H1 (cell line): ENCODE measurements around the gene ZNF576. TPM values are rescaled to one million over a fixed set of nuclear protein-coding genes. Genes with fewer than 3 reads are reported as not detected.

Experiments
- CTCF ChIA-PET: fragments of 300-600 bp; sonication (Branson Sonifier 250); formaldehyde crosslinking; loops from one replicate; lab custom pipeline; 2021; ENCODE audit not compliant: partially characterized antibody; lab: Charles Lee
- POLR2A ChIA-PET: fragments of 300-600 bp; sonication (Branson Sonifier 250); formaldehyde crosslinking; loops from one replicate; lab custom pipeline; 2021; ENCODE audit warnings: inconsistent platforms; ENCODE audit not compliant: partially characterized antibody; lab: Charles Lee
- DNase-seq, 2 experiments: peaks; one replicate each; pipeline versions ENCODE4 v3.0.0 to v3.0.0-alpha.2; 2010 to 2022; ENCODE audit warnings: low spot score in 2 of 2, low read depth in 1 of 2, mixed read lengths in 1 of 2
- FAIRE-seq: peaks from 2 replicates; lab custom pipeline; 2011; peaks lifted over from hg19 to GRCh38; lab: Jason Lieb, UNC
- H2AFZ ChIP-seq: 2 replicates; pipeline ENCODE4 v1.8.1; 2012; ENCODE audit warnings: low read length, inconsistent platforms
- H2AK5ac ChIP-seq: 2 replicates; pipeline ENCODE4 v1.6.1; 2013; ENCODE audit warnings: low read depth, low read length
- H2BK120ac ChIP-seq: replicated peaks from 2 replicates; pipeline ENCODE3; 2013; ENCODE audit warnings: low read depth, low read length, inconsistent platforms
- H2BK12ac ChIP-seq: 2 replicates; pipeline ENCODE4 v1.6.1; 2013; ENCODE audit warnings: low read depth, low read length
- H2BK15ac ChIP-seq: 2 replicates; pipeline ENCODE4 v1.6.1; 2013; ENCODE audit warnings: low read length
- H2BK20ac ChIP-seq: 2 replicates; pipeline ENCODE4 v1.6.1; 2013; ENCODE audit warnings: low read length
- H2BK5ac ChIP-seq: 2 replicates; pipeline ENCODE4 v1.6.1; 2013; ENCODE audit warnings: low read depth, low read length
- H3K14ac ChIP-seq: 2 replicates; pipeline ENCODE4 v1.6.1; 2013; ENCODE audit warnings: inconsistent platforms; ENCODE audit not compliant: insufficient read length
- H3K18ac ChIP-seq: 2 replicates; pipeline ENCODE4 v1.6.1; 2013; ENCODE audit warnings: low read length; ENCODE audit errors: extremely low read depth
- H3K23ac ChIP-seq: 2 replicates; pipeline ENCODE4 v1.6.1; 2013; ENCODE audit warnings: inconsistent platforms; ENCODE audit not compliant: insufficient read length
- H3K23me2 ChIP-seq: 2 replicates; pipeline ENCODE4 v1.6.1; 2013; ENCODE audit warnings: low read depth, low read length
- H3K27ac ChIP-seq: 2 replicates; pipeline ENCODE4 v1.6.1; 2011; ENCODE audit warnings: low read depth, low read length, inconsistent platforms
- H3K27me3 ChIP-seq, 4 experiments: replicated peaks in 1 of 4; 1 replicate in 1 of 4; 2 replicates in 3 of 4; pipeline versions ENCODE4 v1.6.1 to v1.8.1; 2011 to 2013; ENCODE audit warnings: low read length in 3 of 4, mild to moderate bottlenecking in 3 of 4, inconsistent platforms in 2 of 4, mixed read lengths in 2 of 4, moderate library complexity in 1 of 4; ENCODE audit not compliant: control insufficient read depth in 3 of 4, insufficient read depth in 3 of 4; ENCODE audit errors: extremely low read depth in 1 of 4
- H3K36me3 ChIP-seq, 4 experiments: 2 replicates each; pipeline versions ENCODE4 v1.6.1 to v1.8.1; 2011 to 2013; ENCODE audit warnings: mild to moderate bottlenecking in 4 of 4, low read length in 3 of 4, moderate library complexity in 2 of 4, control low read depth in 1 of 4, inconsistent platforms in 1 of 4; ENCODE audit not compliant: insufficient read depth in 4 of 4, control insufficient read depth in 2 of 4
- H3K4ac ChIP-seq: replicated peaks from 2 replicates; pipeline ENCODE3; 2013; ENCODE audit warnings: low read length, low read depth, mixed read lengths, inconsistent platforms; ENCODE audit not compliant: insufficient read length
- H3K4me1 ChIP-seq, 4 experiments: replicated peaks in 1 of 4; 1 replicate in 1 of 4; 2 replicates in 3 of 4; pipeline versions ENCODE4 v1.6.1 to v1.8.1; 2011 to 2013; ENCODE audit warnings: low read length in 3 of 4, inconsistent platforms in 2 of 4, mixed read lengths in 1 of 4; ENCODE audit not compliant: insufficient read depth in 4 of 4, control insufficient read depth in 3 of 4
- H3K4me2 ChIP-seq, 2 experiments: 2 replicates each; pipeline versions ENCODE4 v1.6.1 to v1.8.1; 2011 to 2013; ENCODE audit warnings: low read depth in 2 of 2, low read length in 2 of 2, control low read depth in 1 of 2, inconsistent platforms in 1 of 2, mild to moderate bottlenecking in 1 of 2; ENCODE audit not compliant: insufficient read depth in 1 of 2
- H3K4me3 ChIP-seq, 4 experiments: fragments of 200-600, 300-600 bp in 1 of 4; sonication (generic), shearing (Covaris generic), sonication (Bioruptor Twin) in 1 of 4; 2 replicates each; pipeline versions ENCODE4 v1.5.1 to v1.8.1; 2011 to 2016; ENCODE audit warnings: low read length in 4 of 4, low read depth in 3 of 4, control low read depth in 2 of 4, inconsistent platforms in 2 of 4, mild to moderate bottlenecking in 2 of 4, mixed read lengths in 1 of 4, moderate library complexity in 1 of 4; ENCODE audit not compliant: insufficient read depth in 2 of 4; ENCODE audit errors: extremely low read depth in 1 of 4
- H3K56ac ChIP-seq: replicated peaks from 2 replicates; pipeline ENCODE3; 2013; ENCODE audit warnings: low read depth, mild to moderate bottlenecking, mixed read lengths, low read length, inconsistent platforms; ENCODE audit not compliant: insufficient read length
- H3K79me1 ChIP-seq: 2 replicates; pipeline ENCODE4 v1.6.1; 2013; ENCODE audit warnings: low read depth, low read length, control low read depth
- H3K79me2 ChIP-seq, 2 experiments: 2 replicates each; pipeline versions ENCODE4 v1.6.1 to v1.8.1; 2012 to 2013; ENCODE audit warnings: low read length in 2 of 2, mild to moderate bottlenecking in 2 of 2, inconsistent platforms in 1 of 2; ENCODE audit not compliant: insufficient read depth in 2 of 2, control insufficient read depth in 1 of 2
- H3K9ac ChIP-seq, 4 experiments: replicated peaks in 1 of 4; 1 replicate in 1 of 4; 2 replicates in 3 of 4; pipeline versions ENCODE4 v1.6.1 to v1.8.1; 2011 to 2013; ENCODE audit warnings: low read depth in 3 of 4, low read length in 3 of 4, control low read depth in 2 of 4, mild to moderate bottlenecking in 2 of 4, moderate library complexity in 2 of 4, inconsistent platforms in 1 of 4; ENCODE audit errors: extremely low read depth in 1 of 4
- H3K9me3 ChIP-seq, 2 experiments: 2 replicates each; pipeline versions ENCODE4 v1.6.1 to v1.8.1; 2012 to 2013; ENCODE audit warnings: mild to moderate bottlenecking in 2 of 2, moderate library complexity in 2 of 2, control low read depth in 1 of 2, inconsistent platforms in 1 of 2, low read depth in 1 of 2, low read length in 1 of 2, mixed read lengths in 1 of 2; ENCODE audit not compliant: insufficient read depth in 2 of 2
- H4K20me1 ChIP-seq, 2 experiments: replicated peaks in 1 of 2; 2 replicates each; pipeline versions ENCODE3 to v1.8.1; 2011 to 2013; ENCODE audit warnings: inconsistent platforms in 2 of 2, low read length in 2 of 2, mild to moderate bottlenecking in 1 of 2; ENCODE audit not compliant: insufficient read depth in 2 of 2, control insufficient read depth in 1 of 2
- H4K5ac ChIP-seq: 2 replicates; pipeline ENCODE4 v1.6.1; 2013; ENCODE audit warnings: low read length, low read depth, mixed read lengths, inconsistent platforms; ENCODE audit not compliant: insufficient read length
- H4K8ac ChIP-seq: 2 replicates; pipeline ENCODE4 v1.8.0; 2013; ENCODE audit warnings: mild to moderate bottlenecking, moderate library complexity, low read length, inconsistent platforms; ENCODE audit not compliant: insufficient read depth; ENCODE audit errors: extremely low read depth
- H4K91ac ChIP-seq: replicated peaks from 2 replicates; pipeline ENCODE3; 2013; ENCODE audit warnings: low read length, mixed read lengths, inconsistent platforms; ENCODE audit not compliant: insufficient read length
- CREB1 ChIP-seq: IDR thresholded peaks from 2 replicates; pipeline ENCODE4 v1.6.1; 2012; ENCODE audit warnings: inconsistent platforms
- CTBP2 ChIP-seq: IDR thresholded peaks from 2 replicates; pipeline ENCODE4 v1.7.0; 2011; ENCODE audit warnings: borderline replicate concordance, mild to moderate bottlenecking, moderate library complexity, mixed read lengths, low read length; ENCODE audit not compliant: insufficient read depth, insufficient read length
- EGR1 ChIP-seq: IDR thresholded peaks from 2 replicates; pipeline ENCODE4 v1.6.1; 2011; ENCODE audit warnings: low read depth, low read length, borderline replicate concordance
- EP300 ChIP-seq, 2 experiments: IDR thresholded peaks; 1 replicate in 1 of 2; 2 replicates in 1 of 2; pipeline ENCODE4 v1.6.1; 2011 to 2012; ENCODE audit warnings: low read depth in 2 of 2, low read length in 2 of 2, mild to moderate bottlenecking in 2 of 2, borderline replicate concordance in 1 of 2, inconsistent platforms in 1 of 2, moderate library complexity in 1 of 2
- FOSL1 ChIP-seq: IDR thresholded peaks from 2 replicates; pipeline ENCODE4 v1.6.1; 2011; ENCODE audit warnings: mild to moderate bottlenecking, low read depth, low read length, moderate library complexity; ENCODE audit not compliant: insufficient read depth
- KDM4A ChIP-seq: IDR thresholded peaks from one replicate; pipeline ENCODE4 v1.7.1; 2012; ENCODE audit warnings: low read depth, mild to moderate bottlenecking, moderate library complexity, low read length, inconsistent platforms; ENCODE audit not compliant: severe bottlenecking
- POU5F1 ChIP-seq: IDR thresholded peaks from 2 replicates; pipeline ENCODE4 v1.6.1; 2011; ENCODE audit warnings: low read depth, mild to moderate bottlenecking, low read length, moderate library complexity
- SIRT6 ChIP-seq: IDR thresholded peaks from one replicate; pipeline ENCODE4 v1.7.1; 2012; ENCODE audit warnings: low read length, inconsistent platforms
- TAF1 ChIP-seq: IDR thresholded peaks from 2 replicates; pipeline ENCODE4 v1.6.1; 2011; ENCODE audit warnings: mild to moderate bottlenecking, low read depth, low read length
- YY1 ChIP-seq: IDR thresholded peaks from 2 replicates; pipeline ENCODE4 v1.6.1; 2011; ENCODE audit warnings: low read depth, mild to moderate bottlenecking, low read length
- WGBS, 2 experiments: shearing (Covaris generic) in 1 of 2; methylation state at CpG; one replicate each; pipeline versions ENCODE4 v1.1.6 to v1.1.7; 2013 to 2015; ENCODE audit warnings: low lambda C conversion rate in 2 of 2, mixed read lengths in 2 of 2, inconsistent platforms in 1 of 2, low coverage in 1 of 2, missing lambda C conversion rate in 1 of 2; ENCODE audit not compliant: insufficient replicate concordance in 2 of 2, insufficient coverage in 1 of 2, insufficient read length in 1 of 2; ENCODE audit errors: extremely low coverage in 1 of 2, missing lambda C conversion rate in 1 of 2; 5-methylcytosine and 5-hydroxymethylcytosine counted together
- polyA plus RNA-seq, 7 experiments: library from polyadenylated mRNA; depleted of rRNA in 3 of 7; stranded (reverse) in 5 of 7; unstranded in 2 of 7; fragments of >200 nt in 5 of 7; fragments of 200-250 nt in 2 of 7; gene quantifications; 1 replicate in 5 of 7; 2 replicates in 1 of 7; 4 replicates in 1 of 7; pipeline versions ENCODE4 v1.2.1 to v1.2.3, GENCODE V29; 2011 to 2013; ENCODE audit warnings: missing spikeins in 2 of 7, mixed read lengths in 2 of 7
- total RNA-seq: library from RNA; stranded (reverse); fragmentation: NEBNext Ultra II Directional; extraction: Animal tissue kit (Norgen Biotek cat#: 25700); gene quantifications from 2 replicates; pipeline ENCODE4 v1.2.1, GENCODE V29; 2021
- TF ChIP-seq, protein P1 (sequence below): IDR thresholded peaks from 2 replicates; pipeline ENCODE4 v1.6.1; 2012; ENCODE audit warnings: inconsistent platforms

ZNF576 gene
- total and polyA plus RNA-seq, 2 of the 8 experiments (the other 6 are each of a cell fraction or from before 2014, with no cell fraction given): 13.6 to 32.4 TPM

DNA sequence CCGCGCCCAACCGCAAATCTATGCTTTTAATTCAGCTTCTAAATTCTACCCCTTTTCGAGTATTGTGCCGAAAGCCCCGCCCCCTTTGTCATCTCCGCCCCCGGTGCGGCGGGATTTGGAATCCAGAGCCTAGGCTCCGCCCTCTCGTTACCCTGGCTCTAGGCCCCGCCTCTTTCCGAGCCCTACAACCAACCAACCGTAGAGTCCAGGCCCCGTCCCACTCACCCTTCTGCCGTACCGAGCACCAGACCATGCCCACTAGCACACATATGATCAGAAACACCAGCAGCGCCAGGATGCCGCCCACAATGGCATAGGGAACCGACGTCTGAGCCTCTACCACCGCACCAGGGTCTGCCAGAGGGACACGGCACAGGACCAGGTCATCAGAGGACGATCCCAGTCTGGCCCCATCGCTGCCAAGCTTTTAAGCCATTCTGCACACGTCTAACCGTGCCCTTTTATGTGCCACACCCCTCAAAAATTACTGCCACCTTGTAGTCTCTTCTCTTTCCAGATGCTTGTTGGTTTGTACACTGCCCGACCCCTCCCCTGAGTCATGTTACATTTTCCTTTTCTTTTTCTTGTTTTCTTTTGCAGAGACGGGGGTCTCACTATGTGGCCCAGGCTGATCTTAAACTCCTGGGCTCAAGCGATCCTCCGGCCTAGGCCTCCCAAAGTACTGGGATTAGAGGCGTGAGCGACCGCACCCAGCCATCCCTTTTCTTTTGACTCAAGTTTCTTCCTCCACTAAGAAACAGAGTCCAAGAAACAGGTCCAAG, 27.7 kb downstream of the ZNF576 start:
- no peak overlapping the region for H4K5ac ChIP-seq
- H4K91ac ChIP-seq: peak overlapping the region; percentile 32
- no peak overlapping the region for H2BK15ac ChIP-seq
- no peak overlapping the region for H3K9ac ChIP-seq
- H3K23ac ChIP-seq: no peak overlapping the region
- peaks cover 4 to 12% (median 9%) of the 10 kb centered on the region in 4 experiments for H3K4me1 ChIP-seq
- peak overlapping the region; percentile 88; the same call in 1 of the 2 replicates for H2AK5ac ChIP-seq
- DNase-seq (peak in 1 of 2 experiments; percentile 86), FAIRE-seq (no peak)
- no peak overlapping the region for H2BK120ac ChIP-seq
- H3K27me3 ChIP-seq: no peaks in the 10 kb centered on the region
- H3K9me3 ChIP-seq: no peaks in the 10 kb centered on the region
- ChIA-PET POLR2A (interaction anchor here (0.6 to 2.4 kb wide), 11 partner anchors 10 to 161 kb away, joined by 3 to 12 read pairs (median 3); partner anchors contain the start of genes IRGQ and ZNF576), CTCF (interaction anchor here (1.2 to 3.8 kb wide), 4 partner anchors 11 to 30 kb away, joined by 4 to 22 read pairs (median 10); partner anchors contain the start of gene SRRM5)
- H3K4me2 ChIP-seq: peak overlapping the region in 1 of 2 experiments; percentile 37; a peak in 1 of 4 replicates
- no peak overlapping the region for H2BK20ac ChIP-seq
- H3K14ac ChIP-seq: no peak overlapping the region
- no peak overlapping the region for H3K4ac ChIP-seq
- H2BK5ac ChIP-seq: no peak overlapping the region
- WGBS, 2 experiments: 89% methylated on average over 35 of the region's 35 CpGs; no CpG with 5 or more reads in 1 of the 2 experiments
- peak overlapping the region; percentile 75; the same call in 1 of the 2 replicates for H2BK12ac ChIP-seq
- no peak overlapping the region; the same call in 1 of the 2 replicates for H4K8ac ChIP-seq
- no peaks in the 10 kb centered on the region; a peak in 2 of 8 replicates for H3K36me3 ChIP-seq
- no peak for TF ChIP-seq KDM4A
- TF ChIP-seq POU5F1: no peak
- TF ChIP-seq CREB1: no peak
- TF ChIP-seq, protein P1, sequence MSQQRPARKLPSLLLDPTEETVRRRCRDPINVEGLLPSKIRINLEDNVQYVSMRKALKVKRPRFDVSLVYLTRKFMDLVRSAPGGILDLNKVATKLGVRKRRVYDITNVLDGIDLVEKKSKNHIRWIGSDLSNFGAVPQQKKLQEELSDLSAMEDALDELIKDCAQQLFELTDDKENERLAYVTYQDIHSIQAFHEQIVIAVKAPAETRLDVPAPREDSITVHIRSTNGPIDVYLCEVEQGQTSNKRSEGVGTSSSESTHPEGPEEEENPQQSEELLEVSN: no peak
- no peak for TF ChIP-seq SIRT6
- no peak for TF ChIP-seq EP300 (IDR thresholded peaks at IDR 0.05; ENCODE audit: borderline replicate concordance in 1 of 2, low read depth in 2 of 2, low read length in 2 of 2)
- no peak for TF ChIP-seq EGR1
- TF ChIP-seq CTBP2: no peak
- TF ChIP-seq FOSL1: no peak
- TF ChIP-seq YY1: no peak
- no peak for TF ChIP-seq TAF1
- no peak overlapping the region for H3K4me3 ChIP-seq
- no peak overlapping the region for H2AFZ ChIP-seq
- H3K79me1 ChIP-seq: no peaks in the 10 kb centered on the region; the same call in 1 of the 2 replicates
- H3K18ac ChIP-seq: no peak overlapping the region
- no peak overlapping the region for H3K27ac ChIP-seq
- no peaks in the 10 kb centered on the region; a peak in 1 of 4 replicates for H3K79me2 ChIP-seq
- H4K20me1 ChIP-seq: peaks cover 1 to 4% of the 10 kb centered on the region in 2 experiments
- H3K23me2 ChIP-seq: peaks cover 8% of the 10 kb centered on the region
- H3K56ac ChIP-seq: no peak overlapping the region
